ENCODE results near the gene MEGF6. TPM values are rescaled to one million over a fixed set of nuclear protein-coding genes. Genes with fewer than 3 reads are reported as not detected.

The MEGF6 gene
- total RNA-seq, 2 donors from 2014 or later: 83.0 to 103 TPM

- no peak for DNase-seq
- H3K4me3 Mint-ChIP-seq: no peak overlapping the region
- H3K36me3 Mint-ChIP-seq (ENCODE audit: low read depth): no peaks in the 10 kb centered on the region
- Histone ChIP-seq H3K27me3 (ENCODE audit: control insufficient read depth, insufficient read depth, low read length, poor library complexity, severe bottlenecking) (no peaks in the 10 kb centered on the region), H3K9ac (ENCODE audit: extremely low read depth, low read length, poor library complexity, severe bottlenecking) (no peak overlapping the region), H3K27ac (ENCODE audit: low read depth, low read length) (no peak overlapping the region), H3K36me3 (ENCODE audit: control insufficient read depth, insufficient read depth, low read length) (no peaks in the 10 kb centered on the region), H3K9me3 (ENCODE audit: control insufficient read depth, low read length) (no peaks in the 10 kb centered on the region), H3K4me3 (ENCODE audit: low read length) (no peak overlapping the region), H3K4me1 (ENCODE audit: control insufficient read depth, insufficient read depth, low read length) (no peaks in the 10 kb centered on the region)
- H3K27ac Mint-ChIP-seq: peak overlapping the region; percentile 77
- peaks cover 2% of the 10 kb centered on the region for H3K4me1 Mint-ChIP-seq
- no peaks in the 10 kb centered on the region for H3K27me3 Mint-ChIP-seq (ENCODE audit: insufficient read depth)
- WGBS, 2 experiments (ENCODE audit: insufficient coverage in 1 of 2, insufficient read length in 1 of 2): 93 to 98% methylated on average over 9 to 16 of the region's 16 CpGs
- no peaks in the 10 kb centered on the region for H3K9me3 Mint-ChIP-seq
- TF ChIP-seq CTCF (conservative IDR thresholded peaks at IDR 0.05): no peak
These were observed 69.8 kb downstream of the MEGF6 start for GRCh38 chr1:3541465-3541864.

GRCh38 chr1:3540876-3541275 lies 70.4 kb downstream of the MEGF6 start:
- no peak overlapping the region for H3K27ac ChIP-seq (ENCODE audit: low read depth, low read length)
- no peak overlapping the region for H3K27ac Mint-ChIP-seq
- H3K4me3 Mint-ChIP-seq: no peak overlapping the region
- no peak overlapping the region for H3K9ac ChIP-seq (ENCODE audit: extremely low read depth, low read length, poor library complexity, severe bottlenecking)
- no peaks in the 10 kb centered on the region for H3K27me3 ChIP-seq (ENCODE audit: control insufficient read depth, insufficient read depth, low read length, poor library complexity, severe bottlenecking)
- no peaks in the 10 kb centered on the region for H3K27me3 Mint-ChIP-seq (ENCODE audit: insufficient read depth)
- no peak overlapping the region for H3K4me3 ChIP-seq (ENCODE audit: low read length)
- DNase-seq: no peak
- no peaks in the 10 kb centered on the region for H3K9me3 ChIP-seq (ENCODE audit: control insufficient read depth, low read length)
- H3K36me3 Mint-ChIP-seq (ENCODE audit: low read depth): no peaks in the 10 kb centered on the region
- peaks cover 2% of the 10 kb centered on the region for H3K4me1 Mint-ChIP-seq
- 89 to 96% methylated on average over 5 to 13 of the region's 13 CpGs for WGBS, 2 experiments (ENCODE audit: insufficient coverage in 1 of 2, insufficient read length in 1 of 2)
- no peaks in the 10 kb centered on the region for H3K9me3 Mint-ChIP-seq
- no peaks in the 10 kb centered on the region for H3K4me1 ChIP-seq (ENCODE audit: control insufficient read depth, insufficient read depth, low read length)
- no peak for TF ChIP-seq CTCF (conservative IDR thresholded peaks at IDR 0.05)
- H3K36me3 ChIP-seq (ENCODE audit: control insufficient read depth, insufficient read depth, low read length): no peaks in the 10 kb centered on the region

- Histone ChIP-seq H3K4me1 (ENCODE audit: control insufficient read depth, insufficient read depth, low read length) (no peaks in the 10 kb centered on the region), H3K27me3 (ENCODE audit: control insufficient read depth, insufficient read depth, low read length, poor library complexity, severe bottlenecking) (no peaks in the 10 kb centered on the region), H3K36me3 (ENCODE audit: control insufficient read depth, insufficient read depth, low read length) (no peaks in the 10 kb centered on the region), H3K9ac (ENCODE audit: extremely low read depth, low read length, poor library complexity, severe bottlenecking) (no peak overlapping the region), H3K27ac (ENCODE audit: low read depth, low read length) (peak overlapping the region; percentile 47), H3K4me3 (ENCODE audit: low read length) (no peak overlapping the region), H3K9me3 (ENCODE audit: control insufficient read depth, low read length) (no peaks in the 10 kb centered on the region)
- DNase-seq: no peak
- WGBS, 2 experiments (ENCODE audit: insufficient coverage in 1 of 2, insufficient read length in 1 of 2): 91 to 95% methylated on average over 15 to 24 of the region's 24 CpGs
- H3K36me3 Mint-ChIP-seq (ENCODE audit: low read depth): no peaks in the 10 kb centered on the region
- peaks cover 2% of the 10 kb centered on the region for H3K4me1 Mint-ChIP-seq
- H3K4me3 Mint-ChIP-seq: no peak overlapping the region
- H3K27ac Mint-ChIP-seq: no peak overlapping the region
- H3K9me3 Mint-ChIP-seq: no peaks in the 10 kb centered on the region
- no peaks in the 10 kb centered on the region for H3K27me3 Mint-ChIP-seq (ENCODE audit: insufficient read depth)
- no peak for TF ChIP-seq CTCF (conservative IDR thresholded peaks at IDR 0.05)
These were observed 71.4 kb downstream of the MEGF6 start for GRCh38 chr1:3539707-3540425.
